ENCODE data around the gene NELFE. TPM values are rescaled to one million over a fixed set of nuclear protein-coding genes. Genes with fewer than 3 reads are reported as not detected.
"Not testable (repeated sequence)": the region's sequence is repeated elsewhere in the genome, so short reads cannot be mapped to it uniquely, and the experiment has no call there.

NELFE gene
- total RNA-seq, 2 donors from 2014 or later: 50.3 to 55.6 TPM

GRCh38 chr6:31989363-31989762, 30.6 kb upstream of the NELFE start:
- H3K9ac ChIP-seq (ENCODE audit: low read depth in 2 of 2, low read length in 2 of 2); H3K27ac ChIP-seq; H3K4me1 ChIP-seq; H3K27me3 ChIP-seq; DNase-seq; H3K4me3 ChIP-seq; H3K9me3 ChIP-seq; intact Hi-C loops (cut with DNase I); H3K36me3 ChIP-seq: not testable (repeated sequence)

DNA sequence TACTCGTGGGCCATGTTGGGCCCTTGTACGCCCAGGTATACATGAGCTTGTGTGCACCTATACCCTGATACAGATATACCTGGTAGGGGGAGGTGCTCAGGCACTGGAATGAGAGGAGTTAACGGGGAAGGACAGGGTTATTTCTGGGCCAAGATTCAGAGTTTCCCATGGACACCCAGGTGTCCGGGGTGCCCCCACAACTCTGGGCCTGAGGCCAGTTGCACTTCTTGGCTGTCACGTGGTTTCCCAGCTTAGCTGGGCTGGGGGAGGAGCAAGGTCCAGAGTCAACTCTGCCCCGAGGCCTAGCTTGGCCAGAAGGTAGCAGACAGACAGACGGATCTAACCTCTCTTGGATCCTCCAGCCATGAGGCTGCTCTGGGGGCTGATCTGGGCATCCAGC, 23.0 kb upstream of the NELFE start, which contains the start of gene C4A:
Gene C4A, plus strand, starts transcription at position 314 of the 400 bp plus-strand sequence. Its CDS starts 51 bp downstream, at position 365.
- H3K27ac ChIP-seq; intact Hi-C loops (cut with DNase I); H3K9ac ChIP-seq (ENCODE audit: low read depth in 2 of 2, low read length in 2 of 2); H3K9me3 ChIP-seq; DNase-seq; H3K4me1 ChIP-seq; H3K4me3 ChIP-seq; H3K27me3 ChIP-seq; H3K36me3 ChIP-seq: not testable (repeated sequence)

DNA sequence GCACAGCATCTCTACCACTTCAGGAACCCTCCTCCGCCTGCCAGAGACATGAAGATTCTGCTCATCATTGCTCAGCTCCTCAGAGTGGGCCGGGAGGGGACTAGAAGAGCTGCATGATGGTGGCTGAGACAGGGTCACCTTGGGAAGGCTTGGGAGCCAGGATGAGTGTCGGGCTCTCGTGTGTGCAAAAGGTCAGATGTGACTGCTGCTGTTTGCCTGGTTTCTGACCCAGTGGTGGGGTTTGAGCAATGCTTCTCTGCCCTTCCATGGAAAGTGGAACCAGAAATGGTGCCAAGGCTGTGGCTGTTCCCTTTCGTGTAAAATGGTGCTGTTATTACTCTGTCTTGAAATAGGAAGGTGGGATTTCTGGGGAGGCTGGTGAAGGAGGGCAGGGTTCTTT, 22.2 kb upstream of the NELFE start:
- H3K4me3 ChIP-seq; H3K27ac ChIP-seq; H3K9ac ChIP-seq (ENCODE audit: low read depth in 2 of 2, low read length in 2 of 2); H3K4me1 ChIP-seq; H3K36me3 ChIP-seq; DNase-seq; intact Hi-C loops (cut with DNase I); H3K9me3 ChIP-seq; H3K27me3 ChIP-seq: not testable (repeated sequence)

GRCh38 chr6:31980195-31980876, 21.6 kb upstream of the NELFE start:
- H3K9ac ChIP-seq (ENCODE audit: low read depth in 2 of 2, low read length in 2 of 2); H3K27ac ChIP-seq; intact Hi-C loops (cut with DNase I): not testable (repeated sequence)

GRCh38 chr6:31979238-31979898, 20.6 kb upstream of the NELFE start:
- Histone ChIP-seq H3K36me3 (no peaks in the 10 kb centered on the region), H3K27ac (no peak overlapping the region), H3K4me3 (no peak overlapping the region), H3K4me1 (no peaks in the 10 kb centered on the region), H3K27me3 (no peaks in the 10 kb centered on the region), H3K9ac (ENCODE audit: low read depth in 2 of 2, low read length in 2 of 2) (no peak overlapping the region), H3K9me3 (no peaks in the 10 kb centered on the region)
- intact Hi-C loops (cut with DNase I): no loop called here
- TF ChIP-seq CTCF (IDR thresholded peaks at IDR 0.05): no peak
- no peak for DNase-seq

More at GRCh38 chr6:31980195-31980876, 21.6 kb upstream of the NELFE start:
- not testable (repeated sequence) for H3K36me3 ChIP-seq, H3K4me3 ChIP-seq, H3K27me3 ChIP-seq, DNase-seq, H3K9me3 ChIP-seq, H3K4me1 ChIP-seq

DNA sequence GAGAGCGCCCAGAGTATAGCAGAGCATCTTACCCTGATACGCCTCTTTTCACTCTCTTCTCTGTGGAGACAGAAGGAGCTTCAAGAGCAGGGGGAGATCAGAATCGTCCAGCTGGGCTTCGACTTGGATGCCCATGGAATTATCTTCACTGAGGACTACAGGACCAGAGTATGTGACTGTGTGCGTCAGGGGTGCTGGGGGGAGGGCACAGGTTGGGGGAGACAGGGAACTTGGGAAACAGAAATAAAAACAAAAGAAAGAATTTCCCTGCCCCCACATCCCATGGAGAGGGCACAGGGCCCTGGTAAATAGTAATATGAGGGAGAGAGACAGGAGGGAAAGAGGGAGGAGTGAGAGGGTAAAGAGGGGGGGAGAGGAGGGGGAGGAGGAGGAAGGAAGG, 20.1 kb upstream of the NELFE start:
- no peak for DNase-seq
- H3K4me3 ChIP-seq: no peak overlapping the region
- H3K36me3 ChIP-seq: no peaks in the 10 kb centered on the region
- H3K9ac ChIP-seq (ENCODE audit: low read depth in 2 of 2, low read length in 2 of 2): no peak overlapping the region
- TF ChIP-seq CTCF (IDR thresholded peaks at IDR 0.05): no peak
- H3K4me1 ChIP-seq: no peaks in the 10 kb centered on the region
- intact Hi-C loops (cut with DNase I): no loop called here
- no peak overlapping the region for H3K27ac ChIP-seq
- H3K9me3 ChIP-seq: no peaks in the 10 kb centered on the region
- H3K27me3 ChIP-seq: no peaks in the 10 kb centered on the region

- no peak for TF ChIP-seq CTCF (IDR thresholded peaks at IDR 0.05)
- DNase-seq: no peak
- Histone ChIP-seq H3K4me1 (peaks cover 3% of the 10 kb centered on the region), H3K9ac (ENCODE audit: low read depth in 2 of 2, low read length in 2 of 2) (no peak overlapping the region), H3K27me3 (no peaks in the 10 kb centered on the region), H3K9me3 (no peaks in the 10 kb centered on the region), H3K27ac (no peak overlapping the region), H3K4me3 (no peak overlapping the region), H3K36me3 (no peaks in the 10 kb centered on the region)
- intact Hi-C loops (cut with DNase I): no loop called here
These were observed 19.2 kb upstream of the NELFE start for GRCh38 chr6:31977816-31978431.

DNA sequence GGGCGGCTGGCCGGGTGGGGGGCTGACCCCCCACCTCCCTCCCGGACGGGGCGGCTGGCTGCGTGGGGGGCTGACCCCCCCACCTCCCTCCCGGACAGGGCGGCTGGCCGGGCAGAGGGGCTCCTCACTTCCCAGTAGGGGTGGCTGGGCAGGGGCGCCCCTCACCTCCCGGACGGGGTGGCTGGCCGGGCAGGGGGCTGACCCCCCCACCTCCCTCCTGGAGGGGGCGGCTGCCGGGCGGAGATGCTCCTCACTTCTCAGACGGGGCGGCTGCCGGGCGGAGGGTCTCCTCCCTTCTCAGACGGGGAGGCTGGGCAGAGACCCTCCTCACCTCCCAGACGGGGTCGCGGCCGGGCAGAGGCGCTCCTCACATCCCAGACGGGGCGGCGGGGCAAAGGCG, 17.3 kb upstream of the NELFE start:
- H3K9ac ChIP-seq (ENCODE audit: low read depth in 2 of 2, low read length in 2 of 2); H3K4me1 ChIP-seq; DNase-seq; intact Hi-C loops (cut with DNase I); H3K4me3 ChIP-seq; H3K27me3 ChIP-seq; H3K9me3 ChIP-seq; H3K36me3 ChIP-seq; H3K27ac ChIP-seq: not testable (repeated sequence)
